GM23248 (cell line): ENCODE data around the gene DIPK1B.

Experiments
- EZH2 ChIP-seq: fragments of 200-600 bp; sonication (generic); IDR thresholded peaks from 2 replicates; pipeline ENCODE4 v1.6.1; 2018; ENCODE audit warnings: antibody characterized with exemption, mild to moderate bottlenecking; ENCODE audit not compliant: insufficient read depth, poor library complexity, severe bottlenecking
- EZH2phosphoT487 ChIP-seq: fragments of 200-600 bp; sonication (generic); IDR thresholded peaks from 2 replicates; pipeline ENCODE4 v1.6.1; 2018; ENCODE audit warnings: antibody characterized with exemption, moderate library complexity, mild to moderate bottlenecking, low read depth; ENCODE audit not compliant: insufficient read depth

- no peak for TF ChIP-seq EZH2
- no peak for TF ChIP-seq EZH2phosphoT487
Observed at GRCh38 chr9:136700959-136701667, 11.3 kb upstream of the DIPK1B start.
